CD4-positive, alpha-beta memory T cell (primary cell): ENCODE measurements around the gene GFI1. TPM values are rescaled to one million over a fixed set of nuclear protein-coding genes. Genes with fewer than 3 reads are reported as not detected.
A peak's percentile ranks its signal among the peaks of the same experiment; 100 is the strongest.
"Not testable (repeated sequence)": the region's sequence is repeated elsewhere in the genome, so short reads cannot be mapped to it uniquely, and the experiment has no call there.

Experiments
- CTCF ChIA-PET: fragments of 350-600 bp; sonication (Branson Sonifier 250); formaldehyde crosslinking; loops from one replicate; lab custom pipeline; 2021; ENCODE audit warnings: inconsistent platforms; ENCODE audit not compliant: partially characterized antibody; lab: Charles Lee
- POLR2A ChIA-PET: fragments of 350-600 bp; sonication (Branson Sonifier 250); formaldehyde crosslinking; loops from one replicate; lab custom pipeline; 2021; ENCODE audit not compliant: partially characterized antibody; lab: Charles Lee
- DNase-seq, 5 donors: peaks; one replicate each; pipeline versions ENCODE4 v3.0.0 to v3.0.0-alpha.2; 2020 to 2022; ENCODE audit warnings: mixed read lengths in 1 of 5
- H3K27ac ChIP-seq: one replicate; pipeline ENCODE4 v1.7.0; 2013; ENCODE audit warnings: low read depth, low read length
- H3K27me3 ChIP-seq: 2 replicates; pipeline ENCODE4 v1.7.0; 2013; ENCODE audit warnings: mild to moderate bottlenecking, low read length, moderate library complexity; ENCODE audit not compliant: insufficient read depth
- H3K36me3 ChIP-seq: 2 replicates; pipeline ENCODE4 v1.7.0; 2013; ENCODE audit warnings: mild to moderate bottlenecking, low read length, moderate library complexity; ENCODE audit not compliant: insufficient read depth
- H3K4me1 ChIP-seq: 2 replicates; pipeline ENCODE4 v1.7.0; 2013; ENCODE audit warnings: mild to moderate bottlenecking, low read length, moderate library complexity; ENCODE audit not compliant: insufficient read depth
- H3K4me3 ChIP-seq, 2 donors: one replicate each; pipeline ENCODE4 v1.7.0; 2013; ENCODE audit warnings: low read length in 2 of 2, mild to moderate bottlenecking in 1 of 2
- H3K9me3 ChIP-seq, 2 donors: one replicate each; pipeline ENCODE4 v1.7.0; 2013; ENCODE audit warnings: low read length in 2 of 2, control low read depth in 1 of 2; ENCODE audit not compliant: control insufficient read depth in 1 of 2
- H3K27ac Mint-ChIP-seq, 7 donors: one replicate each; pipeline ENCODE4 v1.8.0; 2020 to 2021; ENCODE audit warnings: mixed read lengths in 7 of 7, mild to moderate bottlenecking in 6 of 7, inconsistent platforms in 3 of 7, moderate library complexity in 3 of 7
- H3K27me3 Mint-ChIP-seq, 2 donors: one replicate each; pipeline ENCODE4 v1.8.0; 2020 to 2021; ENCODE audit warnings: mixed read lengths in 2 of 2
- H3K36me3 Mint-ChIP-seq, 2 donors: one replicate each; pipeline ENCODE4 v1.8.0; 2020 to 2021; ENCODE audit warnings: mixed read lengths in 2 of 2, inconsistent platforms in 1 of 2, mild to moderate bottlenecking in 1 of 2
- H3K4me1 Mint-ChIP-seq, 4 donors: one replicate each; pipeline ENCODE4 v1.8.0; 2020 to 2021; ENCODE audit warnings: mixed read lengths in 4 of 4, mild to moderate bottlenecking in 1 of 4
- H3K4me3 Mint-ChIP-seq, 8 donors: one replicate each; pipeline ENCODE4 v1.8.0; 2020 to 2021; ENCODE audit warnings: mixed read lengths in 8 of 8, mild to moderate bottlenecking in 7 of 8, moderate library complexity in 6 of 8, inconsistent platforms in 3 of 8
- H3K9me3 Mint-ChIP-seq, 8 donors: one replicate each; pipeline ENCODE4 v1.8.0; 2020 to 2021; ENCODE audit warnings: mixed read lengths in 8 of 8, mild to moderate bottlenecking in 5 of 8, inconsistent platforms in 3 of 8, moderate library complexity in 1 of 8
- intact Hi-C: fragments of 100-400 bp; cut with micrococcal nuclease; formaldehyde crosslinking; loops from one replicate; pipeline ENCODE4 v1.15.1; 2023
- polyA plus RNA-seq, 2 donors: library from polyadenylated mRNA; unstranded; fragments of 300-500 nt; fragmentation: Illumina TruSeq; gene quantifications; one replicate each; pipeline ENCODE4 v1.2.3, GENCODE V29; 2021
- total RNA-seq, 2 experiments: library from RNA; stranded (reverse); gene quantifications; one replicate each; pipeline ENCODE4 v1.2.3, GENCODE V29; 2021

Gene GFI1
- total and polyA plus RNA-seq, 4 experiments from 2014 or later: 7.8 to 33.2 (median 21.4) TPM

- intact Hi-C loops: no loop called here
- no peaks in the 10 kb centered on the region for H3K4me1 ChIP-seq
- POLR2A ChIA-PET: no interaction called here
- Mint-ChIP-seq H3K27ac (no peak overlapping the region), H3K36me3 (no peaks in the 10 kb centered on the region), H3K27me3 (no peaks in the 10 kb centered on the region), H3K4me1 (peaks cover 0 to 13% (median 10%) of the 10 kb centered on the region in 4 donors), H3K9me3 (no peaks in the 10 kb centered on the region), H3K4me3 (peak overlapping the region in 1 of 8 donors; percentile 20)
- H3K36me3 ChIP-seq: no peaks in the 10 kb centered on the region
- H3K9me3 ChIP-seq: no peaks in the 10 kb centered on the region
- no peaks in the 10 kb centered on the region for H3K27me3 ChIP-seq
- no peak overlapping the region for H3K27ac ChIP-seq
- CTCF ChIA-PET: interaction anchor here (2.4 kb wide), 1 partner anchor 132 kb away, joined by 6 read pairs; no protein-coding TSS in a partner anchor
- no peak for DNase-seq
- no peak overlapping the region for H3K4me3 ChIP-seq
Observed at GRCh38 chr1:92442351-92442750, 44.4 kb downstream of the GFI1 start.

DNA sequence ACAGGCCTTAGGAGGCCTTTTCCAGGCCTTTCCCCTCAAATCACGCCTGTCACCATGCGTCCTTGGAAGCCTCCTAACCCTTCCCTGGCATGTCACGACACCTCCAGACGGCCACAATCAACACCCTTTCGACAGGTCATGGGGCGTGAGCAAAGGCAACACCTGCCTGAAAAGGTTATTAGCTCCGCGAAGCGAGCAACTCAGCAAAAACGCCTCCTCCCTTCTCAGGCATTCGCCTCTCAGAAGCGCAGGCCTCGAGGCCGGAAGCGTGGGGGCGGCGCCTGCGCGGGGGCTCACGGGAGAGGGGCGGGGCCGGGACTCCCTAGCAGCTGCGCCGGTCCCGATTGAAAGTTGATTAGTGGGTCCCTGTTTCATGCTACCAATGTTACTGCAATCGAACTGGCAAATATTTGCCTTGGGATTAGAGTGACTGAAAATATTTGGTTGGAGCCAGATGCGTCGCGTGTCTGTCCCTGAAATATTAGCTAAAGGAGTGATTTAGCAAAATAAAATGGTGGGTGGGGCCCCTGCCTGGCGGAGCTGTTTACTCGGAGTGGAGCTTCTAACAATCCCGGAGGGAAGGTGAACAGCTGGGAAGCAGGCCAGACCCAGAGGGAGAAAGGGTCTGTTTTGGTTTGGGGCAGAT, 44.9 kb downstream of the GFI1 start:
- H3K4me1 ChIP-seq: no peaks in the 10 kb centered on the region
- Mint-ChIP-seq H3K4me1 (peaks cover 0 to 13% (median 10%) of the 10 kb centered on the region in 4 donors), H3K9me3 (peaks cover 0 to 2% (median 0%) of the 10 kb centered on the region in 8 donors), H3K36me3 (no peaks in the 10 kb centered on the region), H3K27me3 (no peaks in the 10 kb centered on the region), H3K4me3 (no peak overlapping the region), H3K27ac (no peak overlapping the region)
- H3K4me3 ChIP-seq: no peak overlapping the region
- no peaks in the 10 kb centered on the region for H3K27me3 ChIP-seq
- intact Hi-C loops: no loop called here
- H3K9me3 ChIP-seq: no peaks in the 10 kb centered on the region
- H3K36me3 ChIP-seq: no peaks in the 10 kb centered on the region
- ChIA-PET POLR2A (no interaction called here), CTCF (interaction anchor here (0.5 to 2.4 kb wide), 2 partner anchors 14 to 132 kb away, joined by 4 to 6 read pairs; no protein-coding TSS in a partner anchor)
- no peak overlapping the region for H3K27ac ChIP-seq
- no peak for DNase-seq

DNA sequence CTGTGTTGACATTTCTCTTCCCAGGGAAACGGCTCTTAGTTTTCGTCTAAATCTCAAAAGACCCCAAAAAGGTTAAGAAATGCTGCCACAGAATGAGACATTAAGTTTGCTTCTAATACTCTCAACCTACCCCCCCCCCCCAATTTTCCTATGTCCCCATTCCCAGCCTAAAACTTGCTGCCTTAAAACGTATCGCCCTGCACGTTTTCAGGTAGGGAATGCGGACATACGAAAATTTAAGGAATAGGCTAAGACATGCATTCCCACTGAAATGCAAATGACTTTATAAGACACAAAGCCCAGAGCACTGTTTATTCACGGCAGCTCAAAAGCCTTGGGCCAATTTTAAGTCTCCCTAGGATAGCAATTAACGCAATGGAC, 45.4 kb downstream of the GFI1 start:
- H3K9me3 Mint-ChIP-seq: peaks cover 0 to 2% (median 0%) of the 10 kb centered on the region in 8 donors
- no peak overlapping the region for H3K4me3 ChIP-seq
- no peaks in the 10 kb centered on the region for H3K9me3 ChIP-seq
- DNase-seq: no peak
- no peaks in the 10 kb centered on the region for H3K4me1 ChIP-seq
- no peaks in the 10 kb centered on the region for H3K36me3 Mint-ChIP-seq
- ChIA-PET CTCF (interaction anchor here (0.5 kb wide), 1 partner anchor 14 kb away, joined by 4 read pairs; no protein-coding TSS in a partner anchor), POLR2A (no interaction called here)
- H3K4me3 Mint-ChIP-seq: no peak overlapping the region
- no peak overlapping the region for H3K27ac ChIP-seq
- no peaks in the 10 kb centered on the region for H3K36me3 ChIP-seq
- no peak overlapping the region for H3K27ac Mint-ChIP-seq
- H3K27me3 ChIP-seq: no peaks in the 10 kb centered on the region
- H3K27me3 Mint-ChIP-seq: no peaks in the 10 kb centered on the region
- H3K4me1 Mint-ChIP-seq: peaks cover 0 to 13% (median 7%) of the 10 kb centered on the region in 4 donors
- intact Hi-C loops: no loop called here

GRCh38 chr1:92439291-92439690, 47.4 kb downstream of the GFI1 start:
- Histone ChIP-seq H3K36me3 (no peaks in the 10 kb centered on the region), H3K9me3 (no peaks in the 10 kb centered on the region), H3K4me1 (no peaks in the 10 kb centered on the region), H3K27ac (no peak overlapping the region), H3K4me3 (no peak overlapping the region), H3K27me3 (no peaks in the 10 kb centered on the region)
- peak overlapping the region in 2 of 7 donors; percentile 72 for H3K27ac Mint-ChIP-seq
- peaks cover 0 to 11% (median 6%) of the 10 kb centered on the region in 4 donors for H3K4me1 Mint-ChIP-seq
- intact Hi-C loops: no loop called here
- no peak overlapping the region for H3K4me3 Mint-ChIP-seq
- H3K27me3 Mint-ChIP-seq: no peaks in the 10 kb centered on the region
- DNase-seq: no peak
- no peaks in the 10 kb centered on the region for H3K36me3 Mint-ChIP-seq
- ChIA-PET POLR2A (no interaction called here), CTCF (interaction anchor here (1.0 kb wide), 1 partner anchor 23 kb away, joined by 5 read pairs; no protein-coding TSS in a partner anchor)
- H3K9me3 Mint-ChIP-seq: peaks cover 0 to 3% (median under 1%) of the 10 kb centered on the region in 8 donors

- intact Hi-C loops, H3K27ac Mint-ChIP-seq, DNase-seq: not testable (repeated sequence)
Observed at GRCh38 chr1:92434572-92434971, 52.2 kb downstream of the GFI1 start.

GRCh38 chr1:92430030-92430429, 56.7 kb downstream of the GFI1 start:
- Mint-ChIP-seq H3K9me3 (peaks cover 0 to 2% (median 0%) of the 10 kb centered on the region in 8 donors), H3K36me3 (no peaks in the 10 kb centered on the region), H3K4me3 (no peak overlapping the region), H3K27ac (no peak overlapping the region), H3K27me3 (no peaks in the 10 kb centered on the region), H3K4me1 (no peaks in the 10 kb centered on the region)
- Histone ChIP-seq H3K27me3 (no peaks in the 10 kb centered on the region), H3K4me3 (no peak overlapping the region), H3K4me1 (no peaks in the 10 kb centered on the region), H3K9me3 (no peaks in the 10 kb centered on the region), H3K27ac (no peak overlapping the region), H3K36me3 (no peaks in the 10 kb centered on the region)
- DNase-seq: no peak
- intact Hi-C loops: no loop called here
- CTCF ChIA-PET: no interaction called here
- POLR2A ChIA-PET: no interaction called here

More at GRCh38 chr1:92434572-92434971, 52.2 kb downstream of the GFI1 start:
- H3K4me1 Mint-ChIP-seq, H3K27ac ChIP-seq, H3K4me3 Mint-ChIP-seq, H3K9me3 Mint-ChIP-seq, POLR2A ChIA-PET, H3K36me3 Mint-ChIP-seq, H3K36me3 ChIP-seq, H3K4me1 ChIP-seq, CTCF ChIA-PET, H3K27me3 Mint-ChIP-seq, H3K4me3 ChIP-seq, H3K9me3 ChIP-seq, H3K27me3 ChIP-seq: not testable (repeated sequence)

GRCh38 chr1:92425617-92426016, 61.1 kb downstream of the GFI1 start:
- no peaks in the 10 kb centered on the region for H3K4me1 Mint-ChIP-seq
- no peaks in the 10 kb centered on the region for H3K27me3 Mint-ChIP-seq
- Histone ChIP-seq H3K36me3 (no peaks in the 10 kb centered on the region), H3K27me3 (no peaks in the 10 kb centered on the region), H3K27ac (no peak overlapping the region), H3K4me1 (no peaks in the 10 kb centered on the region), H3K9me3 (no peaks in the 10 kb centered on the region), H3K4me3 (no peak overlapping the region)
- H3K4me3 Mint-ChIP-seq: no peak overlapping the region
- intact Hi-C loops: no loop called here
- peak overlapping the region in 3 of 7 donors; percentile 9 to 90 (median 25) for H3K27ac Mint-ChIP-seq
- DNase-seq: no peak
- no peaks in the 10 kb centered on the region for H3K9me3 Mint-ChIP-seq
- no peaks in the 10 kb centered on the region for H3K36me3 Mint-ChIP-seq
- ChIA-PET CTCF (interaction anchor here (0.6 to 0.9 kb wide), 2 partner anchors 8 to 10 kb away, joined by 3 read pairs; no protein-coding TSS in a partner anchor), POLR2A (no interaction called here)
